GM18505 (cell line): ENCODE results near the gene TET3.

Experiments used
- ATAC-seq: cut with Tn5 transposase; IDR thresholded peaks from one replicate; pipeline ENCODE4 v1.9.1; 2021; ENCODE audit not compliant: unreplicated experiment
- POLR2A ChIP-seq: IDR thresholded peaks from 4 replicates; pipeline ENCODE4 v1.6.1; 2011; ENCODE audit warnings: borderline replicate concordance; ENCODE audit not compliant: insufficient read depth, insufficient read length; ENCODE audit errors: extremely low read depth

Gene TET3

DNA sequence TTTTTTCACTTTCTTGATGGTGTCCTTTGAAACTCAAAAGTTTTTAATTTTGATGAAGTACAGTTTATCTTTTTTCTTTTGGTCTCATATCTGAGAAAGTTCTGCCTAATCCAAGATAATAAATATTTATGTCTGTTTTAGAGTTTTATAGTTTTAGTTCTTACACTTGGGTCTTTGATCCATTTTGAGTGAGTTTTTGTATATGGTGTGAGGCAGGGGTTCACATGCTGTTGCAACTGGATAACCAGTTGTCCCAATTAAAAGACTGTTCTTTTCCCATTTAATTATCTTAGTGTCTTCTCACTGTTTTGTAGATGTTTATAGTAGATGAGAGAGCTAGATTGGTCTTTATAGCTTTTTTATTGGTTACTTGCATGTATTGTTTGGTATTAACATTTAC lies 43.6 kb downstream of the TET3 start:
- TF ChIP-seq POLR2A = no peak
- no peak for ATAC-seq

DNA sequence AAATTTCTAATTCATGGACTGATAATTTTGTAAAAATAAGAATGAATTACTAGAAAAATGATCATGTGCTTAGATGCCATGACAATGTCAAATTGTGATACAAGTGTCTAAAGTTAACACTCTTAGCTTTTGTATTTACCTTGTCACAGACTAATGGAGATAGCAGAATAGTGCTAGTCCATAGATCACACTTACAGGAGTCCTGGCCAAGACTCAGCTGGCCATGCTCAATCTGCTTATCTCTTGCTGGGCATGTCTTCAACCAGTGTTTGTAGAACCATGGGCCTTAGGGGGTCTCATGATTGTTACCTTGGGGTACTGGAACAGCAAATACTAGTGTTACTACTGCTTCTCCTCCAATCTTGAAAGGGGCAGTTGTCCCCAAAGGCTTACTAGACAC lies 44.0 kb downstream of the TET3 start:
- no peak for ATAC-seq
- TF ChIP-seq POLR2A = no peak

DNA sequence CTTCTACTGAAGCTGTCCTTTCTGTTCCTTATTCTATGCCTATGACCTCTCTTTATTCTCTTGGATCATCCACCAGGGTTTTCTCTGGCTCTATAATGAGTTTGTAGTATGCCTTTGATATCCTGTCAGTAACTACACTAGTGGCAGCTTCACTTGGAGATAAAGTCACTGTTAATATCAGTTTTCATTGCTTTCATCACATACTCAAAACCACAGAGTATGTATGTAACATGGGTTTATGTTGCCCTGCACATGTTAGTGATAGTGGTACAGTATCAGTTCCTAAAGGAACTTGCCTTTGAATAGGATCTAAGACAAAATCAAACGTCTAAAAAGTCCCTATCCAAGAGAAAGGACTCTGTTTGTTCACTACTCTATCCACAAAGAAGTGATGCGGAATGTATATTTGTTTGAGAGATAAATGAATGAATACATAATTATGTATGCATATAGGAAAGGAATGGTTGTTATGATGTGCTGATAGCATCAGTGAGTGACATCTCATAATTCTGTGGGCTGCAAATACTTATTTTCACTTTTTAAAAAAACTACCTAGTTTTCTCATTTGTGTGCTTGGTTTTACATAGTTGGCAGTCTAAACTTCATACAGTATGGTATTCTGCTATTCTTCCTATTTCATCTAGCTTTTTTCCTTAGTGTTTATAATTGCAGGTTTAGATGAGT lies 45.1 kb downstream of the TET3 start:
- no peak for TF ChIP-seq POLR2A
- no peak for ATAC-seq

DNA sequence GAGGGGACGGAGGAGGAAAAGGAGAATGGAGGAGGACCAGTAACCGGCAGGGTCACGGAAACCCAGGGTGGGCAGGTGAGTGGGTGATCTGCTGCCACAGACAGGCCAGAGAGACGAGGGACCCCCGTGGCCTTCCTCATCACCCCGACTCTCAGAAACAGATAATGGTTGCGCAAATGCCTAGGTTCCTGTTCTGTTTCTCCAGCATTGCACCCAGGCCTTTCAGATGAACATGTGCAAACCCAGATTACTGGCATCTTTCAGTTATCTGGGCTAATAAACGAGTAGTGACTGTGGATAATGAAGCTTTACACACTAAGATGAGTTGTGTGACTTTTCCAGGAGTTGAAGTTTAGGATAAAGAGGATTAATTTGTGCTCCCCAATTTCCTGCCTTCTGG lies 46.5 kb downstream of the TET3 start:
- no peak for ATAC-seq

DNA sequence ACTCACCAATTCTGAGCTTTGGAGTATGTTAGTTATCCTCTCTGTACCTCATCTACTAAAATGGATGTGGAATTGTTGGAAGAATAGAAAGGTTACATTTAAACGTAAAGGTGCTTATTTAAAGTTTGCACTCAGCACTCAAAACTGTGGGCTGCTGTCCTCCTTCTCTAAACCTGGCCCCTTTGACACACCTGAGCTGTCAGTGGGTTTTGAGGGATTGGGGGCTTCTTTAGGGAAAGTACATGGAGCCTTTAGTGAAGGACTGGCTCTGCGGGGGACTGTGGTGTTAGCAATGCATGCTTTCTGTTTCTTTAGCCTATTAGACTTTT lies 47.2 kb downstream of the TET3 start:
- TF ChIP-seq POLR2A = no peak
- no peak for ATAC-seq

More for the DNA sequence above, 46.5 kb downstream of the TET3 start:
- TF ChIP-seq POLR2A = no peak

DNA sequence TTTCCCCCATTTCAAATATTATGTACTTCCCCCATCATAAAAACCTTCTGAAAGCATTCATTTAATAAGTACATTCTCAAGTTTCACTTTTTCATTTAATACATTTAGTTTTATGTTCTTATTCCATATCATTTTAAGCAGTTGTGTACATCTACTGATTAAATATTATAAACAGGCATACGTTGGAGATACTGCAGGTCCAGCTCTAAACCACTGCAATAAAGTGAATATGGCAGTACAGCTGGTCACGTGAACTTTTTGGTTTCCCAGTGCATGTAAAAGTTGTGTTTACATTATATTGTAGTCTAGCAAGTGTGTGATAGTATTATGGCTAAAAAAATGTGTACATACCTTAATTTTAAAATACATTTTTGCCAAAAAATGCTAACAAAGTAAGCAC lies 48.7 kb downstream of the TET3 start:
- TF ChIP-seq POLR2A = no peak
- ATAC-seq = no peak
